ENCODE results near the gene PELI2.

Gene PELI2

DNA sequence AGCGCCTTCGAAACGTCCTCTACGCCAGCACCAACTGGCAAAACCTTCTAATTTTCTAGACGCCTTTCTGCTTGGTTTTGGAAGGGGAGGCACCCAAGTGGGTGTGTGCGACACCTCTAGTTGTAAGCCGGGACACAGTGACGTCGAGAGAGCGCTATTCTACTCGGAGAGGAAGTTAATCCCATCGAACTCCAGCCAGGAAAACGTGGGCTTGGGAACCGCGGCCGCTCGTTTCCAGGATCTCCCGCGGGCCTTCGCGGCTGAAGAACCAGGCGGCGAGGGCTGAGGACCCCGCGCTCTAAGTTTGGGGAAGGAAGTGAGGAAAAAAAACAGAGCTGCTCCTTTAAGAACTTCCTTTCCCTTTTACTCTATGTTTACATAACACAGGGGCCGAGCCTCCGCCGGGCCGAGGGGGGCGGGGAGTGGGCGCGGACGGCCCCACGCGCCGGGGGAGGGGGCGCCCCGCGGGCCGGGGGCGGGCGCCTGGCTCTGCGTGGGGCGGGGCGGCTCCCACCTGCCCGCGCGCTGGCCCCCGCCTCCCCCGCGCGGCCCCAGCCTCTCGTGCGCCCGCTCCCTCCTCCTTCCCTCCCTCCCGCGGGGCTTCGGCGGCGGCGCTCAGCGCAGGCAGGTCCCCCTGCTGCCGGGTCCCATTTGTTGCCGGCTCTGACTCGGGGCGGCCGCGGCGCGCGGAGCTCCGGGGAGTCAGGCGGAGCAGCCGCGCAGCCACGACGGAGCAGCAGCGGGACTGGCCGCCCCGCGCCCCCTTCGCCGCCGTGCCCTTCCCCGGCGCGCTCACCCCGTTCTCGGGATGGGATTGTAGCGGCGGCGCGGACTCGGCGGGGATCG is at the start of gene PELI2:
TSS of gene PELI2 (plus strand) at position 647 of the 846 bp plus-strand sequence. CDS start 250 bp downstream, outside the sequence.
- peaks cover 7% of the 10 kb centered on the region for H3K27me3 Mint-ChIP-seq
- H3K9me3 Mint-ChIP-seq (ENCODE audit: low read depth), result no peaks in the 10 kb centered on the region
- peak within 1 kb of the TSS; percentile 93 for H3K4me3 Mint-ChIP-seq
- no peaks in the 10 kb centered on the region for H3K36me3 Mint-ChIP-seq
- peaks cover 41% of the 10 kb centered on the region for H3K4me1 Mint-ChIP-seq (ENCODE audit: low read depth)
- H3K27ac Mint-ChIP-seq, result peak within 1 kb of the TSS; percentile 87

GRCh38 chr14:56073799-56074198 is 44.4 kb upstream of the PELI2 start:
- no peak overlapping the region for H3K4me3 Mint-ChIP-seq
- no peaks in the 10 kb centered on the region for H3K36me3 Mint-ChIP-seq
- no peaks in the 10 kb centered on the region for H3K9me3 Mint-ChIP-seq (ENCODE audit: low read depth)
- peaks cover 11% of the 10 kb centered on the region for H3K27me3 Mint-ChIP-seq
- H3K27ac Mint-ChIP-seq, result no peak overlapping the region
- H3K4me1 Mint-ChIP-seq (ENCODE audit: low read depth), result no peaks in the 10 kb centered on the region

DNA sequence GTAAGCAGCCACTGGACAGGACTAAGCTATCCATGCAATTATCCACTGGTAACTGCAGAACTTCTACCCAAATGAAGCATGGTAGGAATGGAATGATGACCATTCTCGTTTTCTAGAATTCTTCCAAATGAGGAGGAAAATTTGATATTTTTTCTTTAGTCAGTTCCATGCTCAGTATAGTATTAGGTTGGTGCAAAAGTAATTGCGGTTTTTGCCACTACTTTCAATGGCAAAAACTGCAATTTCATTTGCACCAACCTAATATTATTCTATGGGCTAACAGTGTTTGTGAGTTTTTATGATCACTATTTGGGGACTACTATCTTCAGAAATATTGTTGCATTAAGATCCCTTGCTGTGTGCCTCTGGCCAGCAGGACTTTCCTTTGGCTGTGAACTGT is 42.9 kb upstream of the PELI2 start:
- no peaks in the 10 kb centered on the region for H3K9me3 Mint-ChIP-seq (ENCODE audit: low read depth)
- no peaks in the 10 kb centered on the region for H3K4me1 Mint-ChIP-seq (ENCODE audit: low read depth)

DNA sequence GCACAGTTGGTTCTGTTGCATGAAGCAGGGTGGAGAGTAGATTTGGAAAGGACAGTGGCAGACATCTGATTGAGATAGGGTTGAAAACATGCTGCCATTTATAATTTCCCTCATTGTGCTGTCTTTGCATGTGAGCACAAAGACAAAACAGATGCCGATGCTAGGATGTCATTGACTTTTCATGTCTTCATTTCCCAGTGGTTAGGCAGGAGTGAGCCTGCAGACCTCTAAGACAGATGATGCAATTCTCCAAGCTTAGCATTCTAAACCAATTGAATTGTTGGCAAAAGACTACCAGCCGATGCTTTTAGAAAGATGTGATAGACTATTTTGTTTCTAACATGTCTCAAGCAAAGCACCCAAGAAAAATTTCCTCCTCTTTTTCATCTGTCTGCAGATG is 37.1 kb upstream of the PELI2 start:
- Mint-ChIP-seq H3K36me3 (peaks cover 2% of the 10 kb centered on the region), H3K27me3 (peaks cover 22% of the 10 kb centered on the region), H3K9me3 (ENCODE audit: low read depth) (no peaks in the 10 kb centered on the region), H3K27ac (no peak overlapping the region), H3K4me1 (ENCODE audit: low read depth) (no peaks in the 10 kb centered on the region), H3K4me3 (no peak overlapping the region)

More for the DNA sequence above, 42.9 kb upstream of the PELI2 start:
- Mint-ChIP-seq H3K27ac (no peak overlapping the region), H3K27me3 (peaks cover 11% of the 10 kb centered on the region), H3K36me3 (no peaks in the 10 kb centered on the region), H3K4me3 (no peak overlapping the region)

DNA sequence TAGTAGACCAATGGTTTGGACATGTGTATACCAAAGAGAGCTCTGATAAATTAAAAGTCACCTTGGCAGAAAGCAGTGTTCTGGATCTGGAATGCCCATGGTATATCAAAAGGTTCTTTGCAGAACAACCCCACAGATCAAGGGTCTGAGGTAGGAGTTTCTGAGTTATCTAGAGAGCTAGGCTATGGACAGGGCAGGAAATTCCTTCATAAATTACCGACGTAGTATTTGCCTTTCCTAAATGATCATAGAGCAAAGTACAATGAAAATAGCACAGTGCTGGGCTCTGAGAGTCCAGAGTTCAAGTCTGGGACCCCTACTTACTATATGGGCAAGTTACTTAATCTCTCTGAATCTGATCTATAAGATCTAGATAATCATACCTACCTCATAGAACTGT is 35.3 kb upstream of the PELI2 start:
- H3K4me1 Mint-ChIP-seq (ENCODE audit: low read depth), result no peaks in the 10 kb centered on the region
- peaks cover 18% of the 10 kb centered on the region for H3K27me3 Mint-ChIP-seq
- no peak overlapping the region for H3K4me3 Mint-ChIP-seq
- peaks cover 2% of the 10 kb centered on the region for H3K36me3 Mint-ChIP-seq
- no peaks in the 10 kb centered on the region for H3K9me3 Mint-ChIP-seq (ENCODE audit: low read depth)
- no peak overlapping the region for H3K27ac Mint-ChIP-seq

GRCh38 chr14:56085471-56085870 is 32.7 kb upstream of the PELI2 start:
- Mint-ChIP-seq H3K27me3 (peaks cover 15% of the 10 kb centered on the region), H3K36me3 (peaks cover 2% of the 10 kb centered on the region), H3K4me1 (ENCODE audit: low read depth) (no peaks in the 10 kb centered on the region), H3K4me3 (no peak overlapping the region), H3K9me3 (ENCODE audit: low read depth) (no peaks in the 10 kb centered on the region), H3K27ac (no peak overlapping the region)

DNA sequence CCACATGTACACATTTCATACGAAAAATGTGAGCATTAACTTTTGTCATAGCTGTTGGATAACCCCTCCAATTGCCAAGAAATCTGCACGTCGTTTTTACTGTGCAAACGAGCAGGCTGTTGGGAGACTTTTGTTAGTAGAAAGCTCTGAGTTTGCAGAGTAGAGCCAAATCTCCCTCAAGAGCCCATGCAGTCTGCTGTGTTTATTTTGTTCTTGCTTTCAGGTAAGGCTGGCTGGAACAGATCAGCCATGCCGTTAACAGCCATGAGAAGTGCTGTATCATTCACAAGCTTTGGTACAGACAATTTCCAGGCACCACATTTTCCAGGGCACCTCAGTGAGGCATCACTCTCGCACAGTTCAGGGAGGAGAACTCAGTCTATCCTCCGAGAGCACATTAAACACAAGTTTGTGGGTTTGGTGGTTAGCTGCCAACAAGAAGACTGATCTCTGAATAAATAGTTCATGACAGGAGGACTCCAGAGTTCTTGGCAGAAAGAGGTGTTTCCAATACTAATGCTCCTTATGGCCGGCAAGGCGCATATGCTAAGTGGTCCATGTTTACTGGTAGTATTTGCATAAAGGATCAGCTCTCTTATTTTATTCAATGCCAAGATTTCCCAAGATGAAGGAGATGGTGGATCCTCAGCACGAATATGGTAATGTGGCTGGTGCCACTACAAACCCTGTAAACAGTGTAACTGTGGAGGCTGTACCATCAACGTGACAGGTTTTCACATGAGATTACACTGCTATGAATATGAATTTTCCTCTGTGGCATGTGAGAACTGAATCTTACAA is 30.3 kb upstream of the PELI2 start:
- no peak overlapping the region for H3K4me3 Mint-ChIP-seq
- H3K9me3 Mint-ChIP-seq (ENCODE audit: low read depth), result no peaks in the 10 kb centered on the region
- peaks cover 9% of the 10 kb centered on the region for H3K27me3 Mint-ChIP-seq
- no peaks in the 10 kb centered on the region for H3K36me3 Mint-ChIP-seq
- H3K27ac Mint-ChIP-seq, result no peak overlapping the region
- H3K4me1 Mint-ChIP-seq (ENCODE audit: low read depth), result no peaks in the 10 kb centered on the region

- Mint-ChIP-seq H3K4me1 (ENCODE audit: low read depth) (no peaks in the 10 kb centered on the region), H3K27me3 (peaks cover 9% of the 10 kb centered on the region), H3K36me3 (no peaks in the 10 kb centered on the region), H3K27ac (no peak overlapping the region), H3K9me3 (ENCODE audit: low read depth) (no peaks in the 10 kb centered on the region), H3K4me3 (no peak overlapping the region)
Observed at GRCh38 chr14:56088941-56089340, 29.3 kb upstream of the PELI2 start.

GRCh38 chr14:56092763-56093162 is 25.4 kb upstream of the PELI2 start:
- H3K9me3 Mint-ChIP-seq (ENCODE audit: low read depth), result no peaks in the 10 kb centered on the region
- no peaks in the 10 kb centered on the region for H3K4me1 Mint-ChIP-seq (ENCODE audit: low read depth)
- no peaks in the 10 kb centered on the region for H3K27me3 Mint-ChIP-seq
- H3K27ac Mint-ChIP-seq, result no peak overlapping the region
- H3K36me3 Mint-ChIP-seq, result no peaks in the 10 kb centered on the region
- no peak overlapping the region for H3K4me3 Mint-ChIP-seq

GRCh38 chr14:56094076-56094475 is 24.1 kb upstream of the PELI2 start:
- Mint-ChIP-seq H3K9me3 (ENCODE audit: low read depth) (no peaks in the 10 kb centered on the region), H3K27ac (no peak overlapping the region), H3K27me3 (no peaks in the 10 kb centered on the region), H3K4me1 (ENCODE audit: low read depth) (no peaks in the 10 kb centered on the region), H3K4me3 (no peak overlapping the region), H3K36me3 (no peaks in the 10 kb centered on the region)

DNA sequence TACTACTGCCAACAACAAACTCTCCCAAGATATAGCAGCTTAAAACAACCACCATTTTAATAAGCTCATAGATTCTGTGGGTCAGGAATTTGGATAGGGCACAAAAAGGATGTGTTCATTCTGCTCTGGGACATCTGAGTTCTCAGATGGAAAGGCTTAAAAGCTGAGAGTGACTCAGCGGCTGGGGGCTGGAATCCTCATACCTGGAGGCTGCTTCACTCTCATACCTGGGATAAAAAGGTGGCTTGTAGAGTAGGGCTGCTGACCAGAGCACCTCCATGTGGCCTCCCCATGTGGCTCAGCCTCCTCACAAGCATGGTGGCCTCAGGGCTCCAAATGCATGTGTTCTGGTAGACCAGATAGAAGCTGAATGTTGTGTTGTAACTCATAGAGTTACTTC is 20.2 kb upstream of the PELI2 start:
- no peak overlapping the region for H3K27ac Mint-ChIP-seq
- H3K9me3 Mint-ChIP-seq (ENCODE audit: low read depth), result no peaks in the 10 kb centered on the region
- H3K36me3 Mint-ChIP-seq, result peaks cover 2% of the 10 kb centered on the region
- no peak overlapping the region for H3K4me3 Mint-ChIP-seq
- no peaks in the 10 kb centered on the region for H3K4me1 Mint-ChIP-seq (ENCODE audit: low read depth)
- H3K27me3 Mint-ChIP-seq, result peaks cover 5% of the 10 kb centered on the region

DNA sequence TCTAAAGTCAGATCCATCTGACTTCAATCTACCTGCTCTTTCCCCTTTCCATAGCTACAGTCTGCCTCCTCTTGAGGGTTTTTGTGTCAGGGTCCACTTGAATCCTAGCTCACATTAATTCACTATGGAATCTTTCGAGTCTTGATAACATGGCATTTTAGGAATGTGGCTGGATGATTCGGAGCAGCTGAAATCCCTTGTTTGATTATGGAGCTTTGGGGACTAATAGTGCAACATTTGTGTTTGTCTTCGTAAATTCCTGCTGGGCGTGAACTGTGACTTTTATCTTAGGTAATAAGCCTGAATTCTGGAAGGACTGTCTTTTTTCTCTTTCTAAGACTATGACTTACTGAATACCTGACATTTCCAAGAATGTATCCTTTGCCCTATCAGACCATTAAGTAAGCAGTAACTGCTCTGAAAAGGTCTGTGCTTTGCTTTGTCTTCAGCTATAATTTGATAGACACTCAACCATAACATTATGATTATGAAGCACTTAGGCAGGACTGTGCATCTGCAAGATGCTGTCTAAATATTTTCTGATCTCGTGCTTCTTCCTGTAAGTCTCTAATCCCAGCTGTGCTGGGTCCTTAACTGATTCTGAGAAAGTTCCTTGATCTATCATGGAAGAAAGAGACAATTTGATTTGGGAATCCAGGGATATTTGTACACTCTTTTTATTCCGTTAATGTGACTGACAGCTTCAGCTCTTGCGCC is 19.0 kb upstream of the PELI2 start:
- peaks cover 7% of the 10 kb centered on the region for H3K27me3 Mint-ChIP-seq
- H3K4me3 Mint-ChIP-seq, result no peak overlapping the region
- no peaks in the 10 kb centered on the region for H3K9me3 Mint-ChIP-seq (ENCODE audit: low read depth)
- no peak overlapping the region for H3K27ac Mint-ChIP-seq
- H3K36me3 Mint-ChIP-seq, result peaks cover 2% of the 10 kb centered on the region
- H3K4me1 Mint-ChIP-seq (ENCODE audit: low read depth), result no peaks in the 10 kb centered on the region

- Mint-ChIP-seq H3K27ac (no peak overlapping the region), H3K4me1 (ENCODE audit: low read depth) (no peaks in the 10 kb centered on the region), H3K9me3 (ENCODE audit: low read depth) (no peaks in the 10 kb centered on the region), H3K4me3 (no peak overlapping the region), H3K27me3 (peaks cover 7% of the 10 kb centered on the region), H3K36me3 (peaks cover 2% of the 10 kb centered on the region)
Observed at GRCh38 chr14:56100556-56100955, 17.7 kb upstream of the PELI2 start.

DNA sequence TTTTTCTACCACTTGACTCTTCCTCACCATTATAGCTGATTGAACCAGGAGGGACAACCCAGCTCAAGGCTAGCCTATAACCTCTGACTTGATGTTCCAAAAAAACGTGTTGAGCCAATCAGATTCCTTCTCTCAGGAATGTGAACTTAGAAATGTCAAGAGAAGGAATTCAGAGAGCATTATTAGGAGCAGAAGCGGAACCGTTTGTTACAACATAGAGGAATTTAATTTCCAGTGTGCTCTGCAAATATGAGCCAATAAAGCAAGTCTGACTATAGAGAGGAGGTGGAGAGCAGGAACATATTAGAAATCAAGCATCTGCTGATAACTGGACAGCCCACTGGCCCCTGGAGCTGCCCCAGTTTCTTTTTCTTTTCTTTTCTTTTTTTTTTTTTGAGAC is 15.3 kb upstream of the PELI2 start:
- H3K36me3 Mint-ChIP-seq, result peaks cover 2% of the 10 kb centered on the region
- H3K4me1 Mint-ChIP-seq (ENCODE audit: low read depth), result no peaks in the 10 kb centered on the region
- no peak overlapping the region for H3K27ac Mint-ChIP-seq
- H3K27me3 Mint-ChIP-seq, result peaks cover 7% of the 10 kb centered on the region
- no peak overlapping the region for H3K4me3 Mint-ChIP-seq
- H3K9me3 Mint-ChIP-seq (ENCODE audit: low read depth), result no peaks in the 10 kb centered on the region

GRCh38 chr14:56107615-56108014 is 10.6 kb upstream of the PELI2 start:
- Mint-ChIP-seq H3K4me3 (no peak overlapping the region), H3K27ac (no peak overlapping the region), H3K27me3 (peaks cover 1% of the 10 kb centered on the region), H3K36me3 (no peaks in the 10 kb centered on the region), H3K4me1 (ENCODE audit: low read depth) (peaks cover 3% of the 10 kb centered on the region), H3K9me3 (ENCODE audit: low read depth) (no peaks in the 10 kb centered on the region)
